ENCODE data around the gene AKT1S1.

Gene AKT1S1

GRCh38 chr19:49916839-49917733 is 39.9 kb upstream of the AKT1S1 start:
- H3K9me3 ChIP-seq, result no peaks in the 10 kb centered on the region
- TF ChIP-seq CTCF (IDR thresholded peaks at IDR 0.05), result no peak
- no peak for DNase-seq
- no peak overlapping the region for H3K27ac ChIP-seq
- peaks cover 0 to 5% (median 2%) of the 10 kb centered on the region in 4 donors for H3K4me1 ChIP-seq
- H3K4me3 ChIP-seq, result no peak overlapping the region
- intact Hi-C loops (cut with DNase I; ENCODE audit: low total_unique reads), result no loop called here
- H3K36me3 ChIP-seq, result peaks cover 5 to 85% (median 27%) of the 10 kb centered on the region in 3 donors
- no peaks in the 10 kb centered on the region for H3K27me3 ChIP-seq

GRCh38 chr19:49915271-49915670 is 38.1 kb upstream of the AKT1S1 start:
- H3K27ac ChIP-seq, result no peak overlapping the region
- no peak for DNase-seq

GRCh38 chr19:49913720-49914119 is 36.6 kb upstream of the AKT1S1 start:
- intact Hi-C loops (cut with DNase I; ENCODE audit: low total_unique reads), result no loop called here
- no peak overlapping the region for H3K27ac ChIP-seq
- no peaks in the 10 kb centered on the region for H3K27me3 ChIP-seq
- H3K36me3 ChIP-seq, result peaks cover 6 to 68% (median 24%) of the 10 kb centered on the region in 3 donors
- no peak overlapping the region for H3K4me3 ChIP-seq
- peaks cover 0 to 19% (median 10%) of the 10 kb centered on the region in 4 donors for H3K4me1 ChIP-seq
- no peak for DNase-seq
- TF ChIP-seq CTCF (IDR thresholded peaks at IDR 0.05), result no peak
- H3K9me3 ChIP-seq, result no peaks in the 10 kb centered on the region

More at GRCh38 chr19:49915271-49915670, 38.1 kb upstream of the AKT1S1 start:
- Histone ChIP-seq H3K36me3 (peaks cover 5 to 67% (median 16%) of the 10 kb centered on the region in 3 donors), H3K4me3 (no peak overlapping the region), H3K4me1 (peaks cover 0 to 19% (median 10%) of the 10 kb centered on the region in 4 donors), H3K9me3 (no peaks in the 10 kb centered on the region), H3K27me3 (no peaks in the 10 kb centered on the region)
- intact Hi-C loops (cut with DNase I; ENCODE audit: low total_unique reads), result no loop called here
- TF ChIP-seq CTCF (IDR thresholded peaks at IDR 0.05), result no peak

GRCh38 chr19:49912965-49913685 is 36.0 kb upstream of the AKT1S1 start:
- Histone ChIP-seq H3K27me3 (no peaks in the 10 kb centered on the region), H3K36me3 (peaks cover 12 to 68% (median 30%) of the 10 kb centered on the region in 3 donors), H3K9me3 (no peaks in the 10 kb centered on the region), H3K4me3 (no peak overlapping the region), H3K27ac (no peak overlapping the region), H3K4me1 (peaks cover 0 to 19% (median 10%) of the 10 kb centered on the region in 4 donors)
- intact Hi-C loops (cut with DNase I; ENCODE audit: low total_unique reads), result no loop called here
- no peak for TF ChIP-seq CTCF (IDR thresholded peaks at IDR 0.05)
- no peak for DNase-seq

GRCh38 chr19:49911381-49912145 is 34.4 kb upstream of the AKT1S1 start:
- Histone ChIP-seq H3K27ac (peak overlapping the region; percentile 15 to 19), H3K4me3 (no peak overlapping the region), H3K4me1 (peaks cover 0 to 19% (median 10%) of the 10 kb centered on the region in 4 donors), H3K36me3 (peaks cover 19 to 68% (median 42%) of the 10 kb centered on the region in 3 donors), H3K9me3 (no peaks in the 10 kb centered on the region), H3K27me3 (no peaks in the 10 kb centered on the region)
- TF ChIP-seq CTCF (IDR thresholded peaks at IDR 0.05), result no peak
- intact Hi-C loops (cut with DNase I; ENCODE audit: low total_unique reads), result no loop called here
- DNase-seq, result no peak

All from tibial artery (tissue), 4 donors.